HG03520 (cell line): Measurements from ENCODE around the gene PI4KB.

Experiments
- ATAC-seq: cut with Tn5 transposase; IDR thresholded peaks from one replicate; pipeline ENCODE4 v1.9.1; 2021; ENCODE audit warnings: mild to moderate bottlenecking, moderate library complexity; ENCODE audit not compliant: unreplicated experiment

The PI4KB gene

GRCh38 chr1:151312826-151313225 lies 14.4 kb downstream of the PI4KB start:
- no peak for ATAC-seq

DNA sequence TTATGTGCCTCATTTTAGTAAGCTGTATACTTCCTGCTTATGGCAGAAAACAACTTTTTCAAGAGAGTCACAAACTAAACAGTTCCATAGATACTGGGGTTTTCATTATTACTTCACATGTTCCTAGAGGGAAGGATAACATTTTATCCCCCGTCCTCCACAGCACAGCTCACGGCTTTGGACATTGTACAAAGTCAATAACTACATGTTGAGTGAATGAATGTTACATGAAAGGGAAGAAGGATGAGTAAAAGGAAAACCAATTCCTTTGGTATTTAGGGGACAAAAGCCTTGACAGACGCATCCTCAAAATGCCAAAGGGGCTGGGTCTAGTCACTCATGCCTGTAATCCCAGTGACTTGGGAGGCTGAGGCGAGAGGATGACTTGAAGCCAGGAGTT lies 14.8 kb downstream of the PI4KB start:
- no peak for ATAC-seq

- ATAC-seq, result no peak
Observed at GRCh38 chr1:151311589-151312331, 15.5 kb downstream of the PI4KB start.

GRCh38 chr1:151311011-151311410 lies 16.2 kb downstream of the PI4KB start:
- no peak for ATAC-seq

- no peak for ATAC-seq
Observed at GRCh38 chr1:151309811-151310323, 17.3 kb downstream of the PI4KB start.

DNA sequence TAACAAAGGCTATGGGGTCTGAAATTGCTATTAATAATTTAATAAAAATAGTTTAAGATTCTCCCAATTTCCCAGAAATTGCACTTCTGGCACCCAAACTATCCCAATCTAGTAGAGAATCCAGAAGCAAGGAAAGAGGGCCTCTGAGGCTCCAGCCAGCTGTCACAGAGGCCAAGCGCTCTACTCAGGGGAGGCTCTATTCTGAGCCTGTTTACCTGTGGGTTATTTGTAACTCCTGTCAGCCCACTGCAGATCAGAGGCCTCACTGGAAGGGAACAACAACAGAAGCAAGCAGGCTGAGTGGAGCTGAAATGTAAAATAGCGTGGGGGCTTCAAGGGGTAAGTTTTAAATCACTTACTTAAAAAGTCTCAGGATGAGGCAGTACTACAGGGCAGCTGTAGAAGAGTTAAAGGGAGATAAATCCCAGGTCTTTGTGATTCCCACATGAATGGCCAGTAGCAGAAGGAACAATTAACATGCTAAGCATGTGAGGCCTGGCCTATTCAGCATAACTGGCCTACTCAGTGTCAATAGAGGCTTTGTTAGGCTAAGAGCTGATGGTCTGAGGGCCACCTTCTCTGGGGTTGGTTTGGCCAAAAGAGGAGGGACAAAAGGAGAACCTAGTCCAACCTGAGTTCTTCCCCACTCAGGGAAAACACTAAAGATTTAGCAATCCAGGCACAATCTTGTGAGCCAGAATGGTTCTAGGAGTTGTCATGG lies 32.3 kb downstream of the PI4KB start:
- ATAC-seq, result no peak

GRCh38 chr1:151293093-151293492 lies 34.1 kb downstream of the PI4KB start:
- no peak for ATAC-seq

DNA sequence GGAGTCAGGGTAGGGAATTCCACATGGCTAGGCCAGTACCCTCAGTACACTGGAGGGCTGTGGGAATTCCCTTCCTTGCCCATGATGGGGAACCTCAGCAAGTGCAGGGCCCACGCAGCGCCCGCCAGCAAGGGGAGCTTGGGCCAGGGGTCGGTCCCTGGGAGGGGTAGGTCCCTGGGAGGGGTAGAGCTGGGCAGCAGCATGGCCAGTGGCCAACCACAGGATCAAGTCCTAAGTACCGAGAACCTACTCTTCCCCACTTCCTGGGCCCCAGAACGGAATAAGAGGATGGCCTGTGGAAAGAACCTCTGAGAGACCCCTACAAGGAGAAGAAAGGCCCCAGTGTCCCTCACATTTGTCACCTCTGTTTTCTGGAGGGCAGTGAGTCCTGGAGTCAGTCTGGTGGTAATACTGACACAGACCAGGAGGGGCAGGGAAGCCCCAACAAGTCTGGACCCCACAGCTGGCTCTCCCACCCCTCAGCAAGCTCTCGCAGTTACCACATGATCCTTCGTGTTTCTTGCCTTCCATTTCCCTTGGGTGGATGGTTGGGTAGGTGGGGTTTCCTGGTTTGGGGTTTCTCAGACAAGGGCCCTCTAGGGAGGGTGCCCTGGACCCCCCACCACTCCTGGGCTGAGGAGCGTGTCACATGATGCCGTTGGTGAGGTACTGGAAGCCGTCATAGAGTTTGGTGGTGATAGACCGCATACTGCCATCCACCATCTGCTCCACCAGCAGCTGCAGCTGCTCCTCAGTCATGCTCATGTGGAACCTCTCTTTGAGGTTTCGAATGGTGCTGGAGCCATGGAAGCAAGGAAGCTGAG lies 34.8 kb downstream of the PI4KB start:
- ATAC-seq, result no peak

- no peak for ATAC-seq
Observed at GRCh38 chr1:151290709-151291303, 36.4 kb downstream of the PI4KB start.

- no peak for ATAC-seq
Observed at GRCh38 chr1:151289991-151290708, 37.1 kb downstream of the PI4KB start.

- ATAC-seq, result no peak
Observed at GRCh38 chr1:151289080-151289935, 37.9 kb downstream of the PI4KB start.

DNA sequence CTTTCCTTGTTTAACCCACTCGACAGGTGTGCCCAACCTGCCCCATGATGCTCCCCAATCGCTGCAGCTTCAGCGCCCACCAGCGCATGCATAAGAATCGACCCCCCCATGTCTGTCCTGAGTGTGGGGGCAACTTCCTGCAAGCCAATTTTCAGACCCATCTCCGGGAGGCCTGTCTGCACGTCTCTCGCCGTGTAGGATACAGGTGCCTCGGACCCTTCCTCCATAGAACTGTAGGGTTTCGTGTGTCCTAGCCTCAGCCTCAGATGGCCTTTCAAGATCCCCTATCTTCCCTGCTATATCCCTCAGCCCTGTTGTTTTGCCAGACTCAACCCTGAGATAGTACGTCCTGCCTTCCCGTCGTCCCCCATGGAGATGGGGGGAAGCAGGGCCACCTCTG lies 38.7 kb downstream of the PI4KB start:
- no peak for ATAC-seq

GRCh38 chr1:151287767-151288500 lies 39.3 kb downstream of the PI4KB start:
- no peak for ATAC-seq

- no peak for ATAC-seq
Observed at GRCh38 chr1:151287341-151287699, 39.9 kb downstream of the PI4KB start.

- no peak for ATAC-seq
Observed at GRCh38 chr1:151286619-151287340, 40.4 kb downstream of the PI4KB start.

DNA sequence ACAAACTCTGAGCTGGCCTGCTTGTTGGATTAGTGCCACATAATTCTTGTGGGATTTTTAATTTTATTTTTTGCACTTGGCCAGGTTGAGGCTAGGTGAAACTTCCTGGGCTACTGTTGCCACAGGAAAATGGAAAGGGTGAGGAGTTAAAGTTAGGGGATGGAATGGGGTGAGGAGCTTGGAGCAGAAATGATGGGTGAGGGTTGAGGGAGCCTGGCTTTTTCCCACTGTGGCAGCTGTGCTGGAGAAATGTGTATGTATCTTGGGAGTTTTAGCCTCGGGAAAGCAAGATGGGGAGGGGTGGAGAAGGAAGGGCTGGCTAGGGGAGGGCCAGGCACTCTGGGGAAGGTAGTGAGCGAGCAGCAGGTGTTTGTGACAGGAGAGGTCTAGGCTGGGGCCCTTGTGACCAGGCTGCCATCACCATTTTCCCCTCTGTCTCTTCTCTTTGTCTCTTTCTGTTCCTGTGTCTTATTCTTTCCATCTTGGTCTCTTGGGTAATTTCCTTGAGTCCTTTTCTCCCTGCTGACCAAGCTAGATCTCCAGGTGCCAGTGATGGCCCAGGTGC lies 43.1 kb downstream of the PI4KB start:
- ATAC-seq, result no peak

- ATAC-seq, result no peak
Observed at GRCh38 chr1:151282883-151283725, 44.1 kb downstream of the PI4KB start.
